Gastrocnemius medialis (tissue), 4 donors: Measurements from ENCODE around the gene NBEA. TPM values are rescaled to one million over a fixed set of nuclear protein-coding genes. Genes with fewer than 3 reads are reported as not detected.
"Not testable (repeated sequence)": the region's sequence is repeated elsewhere in the genome, so short reads cannot be mapped to it uniquely, and the experiment has no call there.

Experiments used
- ATAC-seq, 2 donors: fragments of 150-250 bp; one replicate each; pipeline ENCODE4 v1.9.1; 2016
- DNase-seq, 2 donors: peaks; one replicate each; pipeline ENCODE4 v3.0.0-alpha.2; 2019
- H3K27ac ChIP-seq, 4 donors: fragments of 200-600 bp; sonication (generic); 1 replicate in 1 of 4; 2 replicates in 3 of 4; pipeline ENCODE4 v1.5.1; 2016 to 2018; ENCODE audit warnings: mild to moderate bottlenecking in 2 of 4, moderate library complexity in 1 of 4
- H3K27me3 ChIP-seq, 3 donors: fragments of 200-600 bp; sonication (generic) in 2 of 3; 1 replicate in 1 of 3; 2 replicates in 2 of 3; pipeline versions ENCODE4 v1.5.1 to v1.6.0; 2016 to 2019; ENCODE audit warnings: mild to moderate bottlenecking in 1 of 3, moderate library complexity in 1 of 3
- H3K36me3 ChIP-seq, 2 donors: fragments of 200-600 bp; sonication (generic) in 1 of 2; one replicate each; pipeline ENCODE4 v1.5.1; 2017 to 2018
- H3K4me1 ChIP-seq, 2 donors: fragments of 200-600 bp; sonication (generic) in 1 of 2; one replicate each; pipeline ENCODE4 v1.5.1; 2016 to 2017; ENCODE audit warnings: mild to moderate bottlenecking in 2 of 2
- H3K4me3 ChIP-seq, 4 donors: fragments of 200-600 bp; sonication (generic) in 3 of 4; 1 replicate in 1 of 4; 2 replicates in 3 of 4; pipeline ENCODE4 v1.5.1; 2016 to 2019; ENCODE audit warnings: mild to moderate bottlenecking in 2 of 4
- H3K9me3 ChIP-seq, 3 donors: fragments of 200-600 bp; sonication (generic) in 2 of 3; 1 replicate in 1 of 3; 2 replicates in 2 of 3; pipeline ENCODE4 v1.5.1; 2016 to 2019
- CTCF ChIP-seq, 5 experiments: fragments of 450-650 bp in 3 of 5; fragments of 200-600 bp in 2 of 5; sonication (generic) in 2 of 5; IDR thresholded peaks in 4 of 5; conservative IDR thresholded peaks in 1 of 5; 1 replicate in 4 of 5; 2 replicates in 1 of 5; pipeline ENCODE4 v1.5.1; 2016 to 2019; ENCODE audit warnings: antibody characterized with exemption in 5 of 5, mild to moderate bottlenecking in 3 of 5, moderate library complexity in 3 of 5
- POLR2A ChIP-seq, 2 donors: fragments of 450-650 bp; IDR thresholded peaks; one replicate each; pipeline ENCODE4 v1.6.1; 2017; ENCODE audit warnings: antibody characterized with exemption in 2 of 2, mild to moderate bottlenecking in 2 of 2, moderate library complexity in 2 of 2
- in situ Hi-C, 4 donors: fragments of 200-750 bp; cut with MboI; loops; one replicate each; pipeline versions ENCODE4 v1.15.0 to v1.8.0; 2017; ENCODE audit warnings: low sequenced_read_pairs in 4 of 4
- intact Hi-C: fragments of 100-400 bp; cut with DNase I; formaldehyde crosslinking; loops from one replicate; pipeline ENCODE4 v1.15.1; 2023; ENCODE audit warnings: low total_unique reads
- total RNA-seq, 4 donors: library from RNA; depleted of rRNA; stranded (reverse); fragments of >200 nt; gene quantifications; one replicate each; pipeline versions ENCODE4 v1.1.0 to v1.2.3, GENCODE V29; 2016

Gene NBEA
- total RNA-seq, 4 donors from 2014 or later, result 4.1 to 5.1 (median 4.7) TPM

- in situ Hi-C loops, result no loop called here
- Histone ChIP-seq H3K27ac (no peak overlapping the region), H3K4me3 (no peak overlapping the region), H3K4me1 (peaks cover 0 to 4% of the 10 kb centered on the region in 2 donors), H3K27me3 (no peaks in the 10 kb centered on the region), H3K36me3 (no peaks in the 10 kb centered on the region), H3K9me3 (no peaks in the 10 kb centered on the region)
- TF ChIP-seq CTCF (IDR thresholded peaks at IDR 0.05 in 4 of 5, conservative IDR thresholded peaks at IDR 0.05 in 1 of 5) (no peak), POLR2A (IDR thresholded peaks at IDR 0.05) (no peak)
- ATAC-seq (no peak), DNase-seq (no peak)
- intact Hi-C loops, result no loop called here
Measured at GRCh38 chr13:35389535-35389934, 447.5 kb downstream of the NBEA start.

DNA sequence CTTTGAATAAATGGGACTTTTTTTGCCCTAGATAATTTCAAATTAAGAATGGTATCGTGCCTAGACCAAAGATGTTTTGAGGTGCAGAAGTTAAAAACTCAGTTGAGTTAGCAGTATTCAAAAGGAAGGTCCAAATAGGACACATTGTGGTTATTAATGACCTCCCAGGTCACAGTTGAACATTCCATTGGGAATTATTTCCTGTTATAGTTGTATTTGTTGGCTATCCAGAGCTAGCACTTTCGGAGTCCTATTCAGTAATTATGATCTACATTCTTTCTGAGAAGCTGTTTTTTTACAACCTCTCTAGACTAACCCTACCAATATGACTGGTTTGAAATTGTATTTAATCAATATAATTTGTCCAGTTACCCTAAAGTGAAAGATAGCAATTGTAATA, 450.7 kb downstream of the NBEA start:
- H3K4me3 ChIP-seq, result no peak overlapping the region
- DNase-seq (no peak), ATAC-seq (no peak)
- H3K36me3 ChIP-seq, result no peaks in the 10 kb centered on the region
- peaks cover 0 to 4% of the 10 kb centered on the region in 2 donors for H3K4me1 ChIP-seq
- intact Hi-C loops, result loop anchor here (10.0 kb wide), 1 partner anchor 122 kb away; no protein-coding TSS in a partner anchor
- no peak overlapping the region for H3K27ac ChIP-seq
- no peaks in the 10 kb centered on the region for H3K9me3 ChIP-seq
- TF ChIP-seq POLR2A (IDR thresholded peaks at IDR 0.05) (no peak), CTCF (IDR thresholded peaks at IDR 0.05 in 4 of 5, conservative IDR thresholded peaks at IDR 0.05 in 1 of 5) (no peak)
- in situ Hi-C loops, result no loop called here
- H3K27me3 ChIP-seq, result no peaks in the 10 kb centered on the region

GRCh38 chr13:35393886-35394285, 451.8 kb downstream of the NBEA start:
- TF ChIP-seq CTCF (IDR thresholded peaks at IDR 0.05 in 4 of 5, conservative IDR thresholded peaks at IDR 0.05 in 1 of 5) (no peak), POLR2A (IDR thresholded peaks at IDR 0.05) (no peak)
- H3K27ac ChIP-seq, result no peak overlapping the region
- in situ Hi-C loops, result no loop called here

GRCh38 chr13:35408285-35408684, 466.2 kb downstream of the NBEA start:
- ATAC-seq, H3K36me3 ChIP-seq, in situ Hi-C loops, H3K9me3 ChIP-seq, H3K27me3 ChIP-seq, intact Hi-C loops, H3K27ac ChIP-seq, H3K4me3 ChIP-seq, H3K4me1 ChIP-seq, DNase-seq: not testable (repeated sequence)

More at GRCh38 chr13:35393886-35394285, 451.8 kb downstream of the NBEA start:
- Histone ChIP-seq H3K4me3 (no peak overlapping the region), H3K27me3 (no peaks in the 10 kb centered on the region), H3K36me3 (no peaks in the 10 kb centered on the region), H3K4me1 (no peaks in the 10 kb centered on the region), H3K9me3 (no peaks in the 10 kb centered on the region)
- DNase-seq (no peak), ATAC-seq (no peak)
- intact Hi-C loops, result loop anchor here (10.0 kb wide), 1 partner anchor 121 kb away; no protein-coding TSS in a partner anchor

GRCh38 chr13:35411059-35411744, 469.1 kb downstream of the NBEA start:
- Histone ChIP-seq H3K4me1 (no peaks in the 10 kb centered on the region), H3K36me3 (no peaks in the 10 kb centered on the region), H3K9me3 (no peaks in the 10 kb centered on the region), H3K27ac (no peak overlapping the region), H3K4me3 (no peak overlapping the region), H3K27me3 (no peaks in the 10 kb centered on the region)
- DNase-seq (no peak), ATAC-seq (no peak)
- no peak for TF ChIP-seq POLR2A (IDR thresholded peaks at IDR 0.05)
- no peak for TF ChIP-seq CTCF (IDR thresholded peaks at IDR 0.05 in 4 of 5, conservative IDR thresholded peaks at IDR 0.05 in 1 of 5)
- intact Hi-C loops (no loop called here), in situ Hi-C loops (no loop called here)
